MM.1S (cell line): ENCODE results near the gene RTN4RL1.

Source experiments
- DNase-seq: peaks from one replicate; pipeline ENCODE4 v3.0.0-alpha.2; 2015
- H2AFZ ChIP-seq: fragments of 300-600 bp; sonication (generic); 2 replicates; pipeline ENCODE4 v1.6.0; 2016; ENCODE audit warnings: antibody characterized with exemption, low read length
- H3F3A ChIP-seq: fragments of 300-600 bp; sonication (generic); 2 replicates; pipeline ENCODE4 v1.6.1; 2016; ENCODE audit warnings: mild to moderate bottlenecking, antibody characterized with exemption, low read length, moderate library complexity, mixed read lengths; ENCODE audit not compliant: insufficient read depth
- H3K27ac ChIP-seq: fragments of 300-600 bp; sonication (generic); 2 replicates; pipeline ENCODE4 v1.5.1; 2016; ENCODE audit warnings: mild to moderate bottlenecking, low read length
- H3K27me3 ChIP-seq: fragments of 300-600 bp; sonication (generic); replicated peaks from 2 replicates; pipeline ENCODE4 v1.6.0; 2016; ENCODE audit warnings: low read length; ENCODE audit not compliant: insufficient read depth
- H3K36me3 ChIP-seq: fragments of 300-600 bp; sonication (generic); replicated peaks from 2 replicates; pipeline ENCODE4 v1.6.1; 2016; ENCODE audit warnings: mild to moderate bottlenecking, low read length, mixed read lengths; ENCODE audit not compliant: insufficient read depth
- H3K4me1 ChIP-seq: fragments of 300-600 bp; sonication (generic); 2 replicates; pipeline ENCODE4 v1.6.1; 2016; ENCODE audit warnings: low read length, mixed read lengths
- H3K4me2 ChIP-seq: fragments of 300-600 bp; sonication (generic); 2 replicates; pipeline ENCODE4 v1.6.0; 2016; ENCODE audit warnings: low read depth, low read length
- H3K4me3 ChIP-seq: fragments of 300-600 bp; sonication (generic); 2 replicates; pipeline ENCODE4 v1.5.1; 2016; ENCODE audit warnings: low read length, mixed read lengths
- H3K79me2 ChIP-seq: fragments of 300-600 bp; sonication (generic); 2 replicates; pipeline ENCODE4 v1.6.1; 2016; ENCODE audit warnings: mixed run types, low read length, mixed read lengths
- H3K9ac ChIP-seq: fragments of 300-600 bp; sonication (generic); 2 replicates; pipeline ENCODE4 v1.6.1; 2016; ENCODE audit warnings: low read length, mixed read lengths
- H3K9me2 ChIP-seq: fragments of 300-600 bp; sonication (generic); replicated peaks from 2 replicates; pipeline ENCODE4 v1.6.1; 2016; ENCODE audit warnings: mild to moderate bottlenecking, low read length, mixed read lengths; ENCODE audit not compliant: insufficient read depth
- H3K9me3 ChIP-seq: fragments of 300-600 bp; sonication (generic); replicated peaks from 2 replicates; pipeline ENCODE4 v1.6.1; 2016; ENCODE audit warnings: mild to moderate bottlenecking, low read length, mixed read lengths; ENCODE audit not compliant: insufficient read depth
- H4K20me1 ChIP-seq: fragments of 300-600 bp; sonication (generic); 2 replicates; pipeline ENCODE4 v1.6.1; 2016; ENCODE audit warnings: mild to moderate bottlenecking, low read length, moderate library complexity, mixed read lengths; ENCODE audit not compliant: insufficient read depth
- CTCF ChIP-seq: fragments of 300-600 bp; sonication (generic); IDR thresholded peaks from 2 replicates; pipeline ENCODE4 v1.5.1; 2016; ENCODE audit warnings: antibody characterized with exemption, low read length, mixed read lengths
- EZH2 ChIP-seq: fragments of 300-600 bp; sonication (generic); optimal IDR thresholded peaks from 2 replicates; pipeline ENCODE3; 2017; ENCODE audit warnings: low read depth, mild to moderate bottlenecking, antibody characterized with exemption, low read length, mixed read lengths
- EZH2phosphoT487 ChIP-seq: fragments of 300-600 bp; sonication (generic); IDR thresholded peaks from 2 replicates; pipeline ENCODE4 v1.6.1; 2018; ENCODE audit warnings: antibody characterized with exemption, low read length

The RTN4RL1 gene

DNA sequence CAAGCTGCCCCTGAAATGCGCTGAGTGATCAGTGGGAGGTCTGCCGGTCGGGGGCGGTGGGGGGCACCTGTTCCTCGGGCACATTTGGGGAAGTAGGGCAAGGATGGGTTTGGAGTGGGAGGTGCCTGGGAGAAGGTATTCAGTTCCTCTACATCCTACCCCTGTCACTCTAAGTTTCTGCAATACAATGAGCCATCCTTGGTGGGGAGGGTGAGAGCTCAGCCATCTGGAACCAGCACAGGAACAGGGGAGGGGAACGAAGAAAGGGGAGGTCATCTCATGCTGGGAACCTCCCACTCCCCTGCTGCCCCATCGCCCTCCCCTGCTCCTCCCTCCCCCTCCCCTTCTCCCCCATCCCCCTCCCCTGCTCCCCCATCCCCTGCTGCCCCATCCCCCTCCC, 9.0 kb upstream of the RTN4RL1 start:
- peaks cover 22% of the 10 kb centered on the region for H3K79me2 ChIP-seq
- no peaks in the 10 kb centered on the region for H3F3A ChIP-seq
- H3K27me3 ChIP-seq: peaks cover 4% of the 10 kb centered on the region
- H3K36me3 ChIP-seq: no peaks in the 10 kb centered on the region
- H3K9ac ChIP-seq: no peak overlapping the region
- no peaks in the 10 kb centered on the region for H4K20me1 ChIP-seq
- no peaks in the 10 kb centered on the region for H3K9me3 ChIP-seq
- H3K4me2 ChIP-seq: no peak overlapping the region
- TF ChIP-seq EZH2: no peak
- no peak for TF ChIP-seq EZH2phosphoT487
- no peak for TF ChIP-seq CTCF
- no peak overlapping the region for H3K4me3 ChIP-seq
- 0 out of 2 replicates have a peak, but pooled peaks cover 5% of the 10 kb centered on the region for H3K4me1 ChIP-seq
- H3K27ac ChIP-seq: no peak overlapping the region
- H3K9me2 ChIP-seq: no peaks in the 10 kb centered on the region
- H2AFZ ChIP-seq: no peak overlapping the region
- no peak for DNase-seq

- Histone ChIP-seq H3K36me3 (no peaks in the 10 kb centered on the region), H3K9me3 (no peaks in the 10 kb centered on the region), H3F3A (no peaks in the 10 kb centered on the region), H3K27ac (no peak overlapping the region), H3K9ac (no peak overlapping the region), H3K9me2 (no peaks in the 10 kb centered on the region), H4K20me1 (no peaks in the 10 kb centered on the region), H2AFZ (no peak overlapping the region), H3K4me3 (no peak overlapping the region), H3K27me3 (peaks cover 14% of the 10 kb centered on the region), H3K4me1 (0 out of 2 replicates have a peak, but pooled peaks cover 5% of the 10 kb centered on the region), H3K4me2 (no peak overlapping the region), H3K79me2 (peaks cover 22% of the 10 kb centered on the region)
- TF ChIP-seq EZH2phosphoT487: no peak
- no peak for TF ChIP-seq CTCF
- TF ChIP-seq EZH2: no peak
- DNase-seq: no peak
These were observed 8.0 kb upstream of the RTN4RL1 start for GRCh38 chr17:2033153-2033552.

GRCh38 chr17:2030779-2031163, 5.6 kb upstream of the RTN4RL1 start:
- Histone ChIP-seq H3K9ac (peak overlapping the region; percentile 77), H3K4me3 (peak overlapping the region; percentile 94), H3K4me1 (0 out of 2 replicates have a peak, but pooled peaks cover 5% of the 10 kb centered on the region), H3K4me2 (peak overlapping the region; percentile 91), H3K9me2 (no peaks in the 10 kb centered on the region), H4K20me1 (no peaks in the 10 kb centered on the region), H2AFZ (peak overlapping the region; percentile 87; the same call in 1 of the 2 replicates), H3K27ac (no peak overlapping the region), H3F3A (no peaks in the 10 kb centered on the region), H3K9me3 (no peaks in the 10 kb centered on the region), H3K27me3 (peaks cover 37% of the 10 kb centered on the region), H3K79me2 (peaks cover 22% of the 10 kb centered on the region), H3K36me3 (no peaks in the 10 kb centered on the region)
- no peak for DNase-seq
- TF ChIP-seq EZH2phosphoT487: no peak
- TF ChIP-seq EZH2: no peak
- peak; percentile 66 for TF ChIP-seq CTCF
